ENCODE measurements around the gene PDZD2.

Gene PDZD2

GRCh38 chr5:31833710-31834109, 194.8 kb downstream of the PDZD2 start:
- no peak for DNase-seq

- no peak for DNase-seq
Observed at GRCh38 chr5:31844622-31845345, 205.9 kb downstream of the PDZD2 start.

DNA sequence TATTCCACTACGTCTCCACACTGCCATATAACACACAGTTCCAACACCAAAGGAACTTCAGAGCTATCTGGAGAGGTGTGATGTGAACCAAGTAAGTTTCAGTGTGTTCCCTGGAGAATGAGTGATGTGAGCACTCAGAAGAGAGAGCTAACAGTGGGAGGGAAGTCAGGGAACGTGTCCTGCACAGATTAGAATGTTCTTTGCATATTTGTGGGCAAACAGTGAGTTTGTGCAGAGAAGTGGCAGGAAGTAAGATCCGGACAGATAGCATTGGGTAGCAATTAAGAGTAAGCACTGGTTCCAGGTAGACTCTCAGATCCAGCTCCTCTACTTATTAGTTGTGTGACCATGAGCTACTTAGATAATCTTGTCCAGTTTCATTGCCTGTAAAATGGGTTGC, 206.4 kb downstream of the PDZD2 start:
- DNase-seq: no peak

DNA sequence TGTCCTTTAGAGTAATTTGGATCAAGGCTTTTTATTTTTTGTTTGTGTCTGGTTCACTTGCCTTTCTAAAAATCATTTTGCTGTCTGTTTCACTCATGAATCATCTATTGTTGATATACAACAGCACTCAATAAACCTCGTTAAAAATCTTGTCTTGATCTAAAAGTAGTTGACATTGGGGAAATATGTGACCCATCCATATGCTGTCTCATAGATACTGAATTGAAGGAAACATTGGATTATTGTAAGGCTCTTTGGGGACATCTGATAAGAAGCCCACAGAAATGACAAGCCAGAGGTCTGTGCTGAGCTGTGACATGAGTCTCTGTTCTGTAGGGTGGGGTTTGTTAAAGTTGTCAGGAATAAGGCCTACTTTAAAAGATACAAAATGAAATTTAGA, 208.0 kb downstream of the PDZD2 start:
- no peak for DNase-seq

DNA sequence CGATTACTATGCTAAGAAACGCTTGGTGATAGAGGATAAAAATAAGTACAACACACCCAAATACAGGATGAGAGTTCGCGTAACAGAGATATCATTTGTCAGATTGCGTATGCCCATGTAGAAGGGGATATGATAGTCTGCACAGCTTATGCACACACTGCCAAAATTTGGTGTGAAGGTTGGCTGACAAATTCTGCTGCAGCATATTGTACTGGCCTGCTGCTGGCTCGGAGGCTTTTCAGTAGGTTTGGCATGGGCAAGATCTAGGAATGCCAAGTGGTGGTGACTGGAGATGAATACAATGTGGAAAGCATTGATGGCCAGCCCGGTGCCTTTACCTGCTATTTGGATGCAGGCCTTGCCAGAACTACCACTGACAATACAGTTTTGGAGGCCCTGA, 208.4 kb downstream of the PDZD2 start:
- DNase-seq: no peak

GRCh38 chr5:31850981-31851689, 212.2 kb downstream of the PDZD2 start:
- DNase-seq: no peak

DNA sequence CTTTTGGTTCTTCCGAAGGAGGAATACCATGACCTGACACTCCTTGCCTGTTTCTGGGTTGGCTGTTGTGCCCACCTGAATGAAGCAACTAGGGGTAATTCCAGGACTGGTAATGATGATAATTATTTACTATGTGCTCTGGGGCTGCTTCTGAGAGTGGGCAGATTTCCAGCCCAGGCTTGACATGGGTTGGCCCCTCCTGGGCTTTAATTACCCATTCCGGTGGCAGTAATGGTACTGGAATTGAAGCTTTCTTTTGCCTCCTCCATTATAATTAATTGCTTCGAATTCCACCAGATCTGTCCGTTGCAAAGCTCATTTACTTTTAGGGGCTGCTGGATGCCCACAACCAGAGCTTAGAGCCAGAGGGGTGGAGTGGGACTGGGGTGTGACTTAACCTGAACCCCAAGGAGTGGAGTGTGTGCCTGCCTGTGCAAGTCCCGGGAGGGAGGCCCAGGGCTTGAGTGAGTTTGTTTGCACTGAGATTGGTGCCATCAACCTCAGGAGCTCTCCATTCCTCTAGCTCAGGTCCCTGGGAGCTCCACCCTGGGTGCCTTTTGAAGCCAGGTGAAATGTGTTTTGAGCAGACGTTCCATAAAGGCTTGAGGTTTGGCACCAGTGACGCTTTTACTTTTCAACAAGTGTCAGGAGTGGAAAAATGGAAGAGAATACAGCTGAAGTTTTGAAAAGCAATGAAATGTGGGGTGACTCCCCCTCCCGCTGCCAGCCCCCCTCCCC, 214.6 kb downstream of the PDZD2 start:
- no peak for DNase-seq

DNA sequence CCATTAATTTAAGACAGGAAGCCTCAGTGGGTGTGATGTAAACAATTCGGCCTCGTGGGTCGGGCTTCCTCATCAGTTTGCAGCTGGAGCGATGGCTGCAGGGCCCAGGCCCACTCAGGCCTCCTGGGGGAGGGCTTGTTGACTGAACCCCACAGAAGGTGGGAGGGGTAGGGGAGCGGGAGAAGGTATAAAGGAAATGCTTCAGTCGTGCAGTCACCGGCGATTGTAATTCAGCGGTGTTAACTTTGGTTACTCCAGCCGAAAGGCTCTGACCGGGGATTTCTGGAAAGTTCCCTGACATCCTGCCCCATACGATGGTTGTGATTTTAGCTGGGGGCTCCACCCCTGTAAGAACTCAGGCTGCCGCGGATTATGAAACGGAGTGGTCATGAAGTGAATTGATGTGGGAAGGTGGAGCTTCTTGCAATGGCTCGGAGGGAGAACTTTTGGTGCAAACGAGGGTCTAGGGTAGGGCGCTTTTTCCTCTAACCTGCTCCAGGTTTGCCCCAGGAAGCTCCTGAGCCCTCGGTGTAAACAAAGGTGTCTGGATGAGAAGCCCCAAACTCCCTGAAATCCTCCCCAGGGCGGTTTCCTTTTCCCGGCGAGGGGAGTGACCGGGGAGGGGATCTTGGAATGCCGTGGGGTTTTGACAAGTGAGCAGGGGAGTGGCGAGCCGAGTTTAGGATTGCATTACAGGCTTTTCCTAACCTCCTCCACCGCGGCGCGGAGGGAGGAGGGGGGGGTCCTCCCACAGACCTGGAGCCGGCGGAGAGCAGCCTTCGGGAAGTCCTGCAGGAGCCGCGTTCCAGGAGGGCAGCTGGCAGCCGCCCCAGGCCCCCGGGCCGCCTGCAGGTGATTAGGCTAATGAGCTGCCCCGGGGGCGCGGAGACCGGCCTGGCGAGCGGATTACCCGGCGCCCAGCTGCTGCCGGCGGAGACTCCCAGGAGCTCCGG, 215.5 kb downstream of the PDZD2 start:
- DNase-seq: no peak

DNA sequence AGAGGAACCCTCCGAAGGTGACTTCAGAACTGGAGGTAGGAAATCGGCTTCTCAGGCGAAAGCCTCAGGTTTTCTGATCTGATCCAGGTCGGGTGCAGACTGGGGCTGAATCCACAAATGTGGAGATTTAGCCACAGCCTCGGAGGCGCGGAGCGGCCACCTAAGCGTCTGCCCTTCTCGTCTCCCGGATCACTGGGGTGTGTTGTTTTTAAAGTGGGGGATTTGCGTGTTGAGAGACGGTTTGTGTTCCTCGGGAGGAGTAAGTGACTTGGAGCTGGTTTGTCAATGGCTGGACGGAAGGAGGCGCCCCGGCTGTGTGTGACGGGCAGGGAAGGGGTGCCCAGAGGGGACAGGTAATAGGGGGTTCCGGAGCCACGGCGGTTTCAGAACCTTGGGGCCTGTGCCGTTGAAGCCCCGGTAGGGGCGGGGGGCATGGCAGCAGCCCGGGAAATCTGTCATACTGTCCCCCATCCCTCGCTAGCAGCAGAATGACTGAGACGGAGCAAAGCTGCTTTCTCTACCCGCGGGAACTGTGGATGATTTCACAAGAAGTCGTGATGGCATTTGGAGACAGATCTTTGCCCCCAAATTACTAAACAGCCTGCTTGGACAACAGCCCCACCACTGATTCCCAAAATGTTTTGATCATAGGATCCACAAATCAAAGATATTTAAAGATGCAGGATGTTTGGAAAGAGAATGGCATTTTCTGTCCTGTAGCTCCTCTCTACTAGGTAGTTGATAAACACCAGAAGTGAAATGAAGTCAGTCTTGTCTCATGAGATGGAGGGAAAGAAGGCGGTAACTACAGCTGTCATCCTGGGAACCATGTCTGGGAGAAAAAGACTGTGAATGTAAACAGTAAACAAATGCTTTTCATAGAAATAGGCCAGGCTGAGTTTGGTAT, 216.5 kb downstream of the PDZD2 start:
- no peak for DNase-seq

GRCh38 chr5:31859096-31859495, 220.2 kb downstream of the PDZD2 start:
- no peak for DNase-seq

- DNase-seq: no peak
Observed at GRCh38 chr5:31860278-31860677, 221.3 kb downstream of the PDZD2 start.

GRCh38 chr5:31860726-31861433, 221.9 kb downstream of the PDZD2 start:
- no peak for DNase-seq

DNA sequence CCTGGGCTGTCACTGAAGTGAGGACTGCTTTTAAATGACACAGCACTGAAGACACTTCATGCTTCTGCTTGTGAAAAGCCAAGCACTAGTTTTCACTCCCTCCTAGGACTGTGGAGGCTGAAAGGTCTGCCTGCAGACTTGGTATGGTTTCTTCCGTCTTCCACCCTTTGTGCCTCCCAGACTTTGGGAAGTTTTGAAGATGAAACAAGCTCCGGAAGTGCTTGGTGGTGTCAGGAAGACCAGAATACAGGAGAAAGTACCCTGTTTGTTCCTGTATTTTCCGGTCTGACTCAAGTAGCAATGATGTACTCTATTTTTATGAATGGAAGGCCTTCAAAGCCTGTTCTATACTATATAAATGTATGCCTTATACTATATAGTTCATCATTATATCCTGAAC, 222.7 kb downstream of the PDZD2 start:
- DNase-seq: no peak

DNA sequence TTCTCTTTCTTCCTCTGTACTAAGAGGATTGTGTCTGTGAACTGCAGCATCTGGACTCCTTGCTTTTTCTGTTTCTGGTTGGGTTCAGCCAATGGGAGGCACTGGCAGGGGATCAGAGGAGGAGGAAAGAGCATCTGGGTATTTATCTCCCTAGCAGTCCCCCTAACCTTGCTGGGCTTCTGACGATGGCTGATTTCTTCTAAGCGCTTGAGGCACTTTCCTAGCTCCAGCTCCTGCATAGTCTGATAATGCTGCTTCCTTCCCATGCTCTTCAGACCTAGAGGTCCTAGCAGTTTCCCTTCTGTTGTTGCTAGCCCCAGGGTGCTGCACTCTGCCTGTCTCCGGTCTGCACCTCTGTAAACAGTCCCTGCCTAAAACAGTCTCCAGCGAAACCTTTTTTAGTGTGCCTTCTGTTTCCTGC, 225.1 kb downstream of the PDZD2 start:
- no peak for DNase-seq

GRCh38 chr5:31866166-31866565, 227.2 kb downstream of the PDZD2 start:
- DNase-seq: no peak

DNA sequence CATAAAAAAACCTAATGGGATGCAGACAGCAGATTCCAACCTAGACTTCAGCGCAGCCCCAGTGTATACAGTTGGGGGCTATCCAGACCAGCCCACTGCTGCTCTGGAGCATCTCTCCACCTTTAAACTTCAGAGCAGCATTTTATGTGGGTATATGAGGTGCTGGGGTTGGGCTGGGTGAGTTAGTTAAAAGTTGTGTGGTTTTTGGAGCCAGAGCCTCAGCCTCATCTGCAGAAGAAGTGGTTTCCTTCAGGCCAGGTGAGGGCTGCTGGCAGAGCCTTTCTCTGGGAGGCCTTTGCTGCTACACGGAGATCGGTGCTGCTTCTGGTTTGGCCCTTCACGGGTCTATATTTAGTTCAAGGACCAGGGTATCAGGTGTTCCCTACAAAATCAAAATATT, 228.3 kb downstream of the PDZD2 start:
- DNase-seq: no peak

DNA sequence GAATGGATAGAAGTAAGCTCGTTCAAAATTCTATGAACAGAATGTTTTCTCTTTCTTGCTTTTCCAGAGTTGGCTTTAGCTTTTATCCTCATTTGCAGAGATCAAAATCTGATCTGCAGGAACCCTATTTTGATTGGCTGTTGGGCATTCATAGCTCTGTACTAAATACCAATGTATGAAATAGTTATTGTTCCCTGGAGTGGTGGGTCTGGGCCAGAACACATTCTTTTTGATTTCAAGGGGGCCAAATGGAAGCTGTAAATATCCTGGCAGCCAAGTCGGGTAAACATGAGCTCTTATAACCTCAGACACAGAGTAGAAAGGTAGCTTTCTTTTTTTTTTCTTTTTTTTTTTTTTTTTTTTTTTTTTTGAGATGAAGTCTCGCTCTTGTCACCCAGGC, 241.5 kb downstream of the PDZD2 start:
- no peak for DNase-seq

GRCh38 chr5:31884896-31885295, 246.0 kb downstream of the PDZD2 start:
- no peak for DNase-seq

- no peak for DNase-seq
Observed at GRCh38 chr5:31886206-31886605, 247.3 kb downstream of the PDZD2 start.

GRCh38 chr5:31887556-31887955, 248.6 kb downstream of the PDZD2 start:
- DNase-seq: no peak

DNA sequence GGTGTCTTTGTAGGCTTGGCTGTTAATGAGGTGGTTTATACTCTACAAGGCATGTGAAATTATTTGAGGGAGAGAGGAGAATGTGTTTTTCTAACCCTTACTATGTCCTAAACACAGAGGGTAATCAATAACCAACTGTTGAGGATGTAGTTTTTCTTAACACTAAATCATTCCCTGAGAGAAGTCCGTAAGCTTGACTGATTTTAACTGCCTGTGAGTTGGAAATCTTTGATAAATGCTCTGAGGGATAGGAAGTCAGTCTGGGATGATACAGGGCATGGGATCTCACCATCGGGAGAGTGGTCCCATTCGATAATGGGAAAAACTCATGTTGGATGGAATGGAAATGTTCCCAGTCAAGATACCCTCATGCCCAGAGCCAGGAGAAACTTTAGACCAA, 249.6 kb downstream of the PDZD2 start:
- DNase-seq: no peak

Data from amniotic stem cell (primary cell).